ENCODE data around the gene IPO11. TPM values are rescaled to one million over a fixed set of nuclear protein-coding genes. Genes with fewer than 3 reads are reported as not detected.

Gene IPO11
- 15.1 to 17.8 TPM (median 15.9 TPM) in 5 replicates for total RNA-seq (2022; extraction: Qiagen RNA extraction)

GRCh38 chr5:62412549-62413329 is at the start of gene IPO11:
IPO11 (plus strand) TSS chr5:62412763; CDS start chr5:62437280, 24,517 bp downstream.

GRCh38 chr5:62403411-62404250 is 8.9 kb upstream of the IPO11 start, which contains the start of gene DIMT1:
DIMT1 (minus strand) TSS chr5:62403905; CDS start chr5:62403772, 133 bp downstream.

GRCh38 chr5:62578540-62578939 is 166.0 kb downstream of the IPO11 start, which contains the start of gene LRRC70:
LRRC70 (plus strand) TSS chr5:62578819; CDS start chr5:62579439, 620 bp downstream.

Other genes starting within 250 kb of the IPO11 start
- 26.2 to 42.5 TPM (median 36.9 TPM) in 5 replicates for gene KIF2A, start 106.6 kb upstream of the IPO11 start, total RNA-seq (2022; extraction: Qiagen RNA extraction)
- 36.3 to 45.3 TPM (median 39.2 TPM) in 5 replicates for gene DIMT1, start 8.9 kb upstream of the IPO11 start, total RNA-seq (2022; extraction: Qiagen RNA extraction)
- gene LRRC70, start 166.1 kb downstream of the IPO11 start, total RNA-seq (2022; extraction: Qiagen RNA extraction), result 0.12 to 0.31 TPM (median 0.30 TPM) in 3 of 5 replicates, not detected in the others

All from A549 treated with Mapracorat at 1 μM for 4 hours (cell line).